Ramos (cell line): ENCODE results near the gene SLC22A4.

Experiments
- in situ Hi-C: fragments of 300-500 bp; cut with MboI; formaldehyde crosslinking; loops from one replicate; pipeline ENCODE4 v1.14.3; 2022; ENCODE audit warnings: low sequenced_read_pairs; ENCODE audit not compliant: unreplicated experiment

The SLC22A4 gene

DNA sequence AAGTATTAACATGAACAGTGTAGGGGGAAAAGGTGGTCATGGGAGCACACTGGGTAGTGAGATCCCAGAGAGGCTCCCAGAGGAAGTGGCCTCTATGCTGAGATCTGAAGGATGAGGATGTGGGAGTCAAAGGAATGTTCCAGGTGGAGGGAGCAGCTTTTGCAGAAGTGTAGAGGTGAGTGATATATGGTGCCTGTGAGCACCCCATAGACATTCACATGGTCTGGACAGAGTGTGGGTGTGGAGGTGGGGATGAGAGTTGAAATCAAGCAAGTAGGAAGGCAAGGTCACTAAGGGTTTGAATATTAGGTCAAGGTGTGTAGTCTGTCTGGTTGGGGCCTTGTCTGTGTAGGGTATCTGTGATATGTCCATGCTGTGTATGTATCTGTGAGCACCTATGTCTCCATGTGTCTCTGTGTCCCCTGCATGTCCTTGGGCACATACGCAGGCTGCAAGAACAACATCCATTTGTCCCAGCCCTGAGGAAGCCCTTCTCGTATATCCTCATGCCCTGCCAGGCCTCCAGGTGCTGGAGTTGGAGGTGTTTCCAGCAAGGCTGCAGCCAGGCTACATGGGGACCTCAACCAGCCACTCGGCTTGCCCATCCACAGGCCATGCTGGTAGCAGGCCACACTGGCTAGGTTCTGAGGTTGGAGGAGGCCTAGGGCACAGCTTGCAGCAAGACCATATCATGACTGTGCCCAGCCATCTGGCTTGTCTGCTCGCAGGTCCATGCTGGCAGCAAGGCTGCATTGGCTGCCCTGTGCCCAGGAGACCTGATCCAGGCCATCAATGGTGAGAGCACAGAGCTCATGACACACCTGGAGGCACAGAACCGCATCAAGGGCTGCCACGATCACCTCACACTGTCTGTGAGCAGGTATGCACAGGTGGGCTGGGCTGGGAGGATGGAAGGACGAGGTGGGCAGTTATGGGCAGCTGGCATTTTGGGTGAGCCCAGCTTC, 32.0 kb upstream of the SLC22A4 start:
- in situ Hi-C loops: loop anchor here (25.0 kb wide), 1 partner anchor 250 kb away; no protein-coding TSS in a partner anchor

DNA sequence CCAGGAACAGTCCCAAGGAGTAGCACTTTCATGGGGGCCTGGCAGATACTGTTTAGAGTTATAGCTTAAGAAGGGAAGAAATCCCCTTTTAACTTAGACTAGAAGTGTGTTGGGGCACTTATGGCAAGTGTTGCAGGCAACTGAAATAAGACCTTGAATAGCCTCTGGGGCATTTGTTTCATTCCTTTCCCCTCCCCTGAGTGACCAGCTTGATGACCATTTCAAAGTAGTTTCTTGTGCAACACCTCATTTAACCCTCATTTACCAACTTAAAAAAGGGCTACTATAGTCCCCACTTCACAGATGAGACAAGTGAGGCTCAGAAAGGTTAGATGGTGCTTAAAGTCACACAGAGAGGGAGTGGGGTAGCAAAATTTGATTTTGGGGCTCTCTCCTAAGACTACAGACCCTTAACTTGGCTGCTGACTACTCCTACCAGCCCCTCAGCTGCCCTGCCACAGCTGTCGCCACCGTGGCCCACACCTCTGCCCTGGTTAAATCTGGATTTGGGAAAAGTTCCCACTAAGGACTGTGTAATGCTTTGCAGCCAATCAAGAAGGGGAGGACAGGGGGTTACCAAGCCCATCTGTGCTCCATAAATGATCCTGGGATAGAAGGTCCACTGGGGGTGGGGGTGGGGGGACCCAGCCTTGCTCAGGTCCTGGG, 31.2 kb upstream of the SLC22A4 start:
- in situ Hi-C loops: loop anchor here (25.0 kb wide), 1 partner anchor 249 kb away; no protein-coding TSS in a partner anchor

DNA sequence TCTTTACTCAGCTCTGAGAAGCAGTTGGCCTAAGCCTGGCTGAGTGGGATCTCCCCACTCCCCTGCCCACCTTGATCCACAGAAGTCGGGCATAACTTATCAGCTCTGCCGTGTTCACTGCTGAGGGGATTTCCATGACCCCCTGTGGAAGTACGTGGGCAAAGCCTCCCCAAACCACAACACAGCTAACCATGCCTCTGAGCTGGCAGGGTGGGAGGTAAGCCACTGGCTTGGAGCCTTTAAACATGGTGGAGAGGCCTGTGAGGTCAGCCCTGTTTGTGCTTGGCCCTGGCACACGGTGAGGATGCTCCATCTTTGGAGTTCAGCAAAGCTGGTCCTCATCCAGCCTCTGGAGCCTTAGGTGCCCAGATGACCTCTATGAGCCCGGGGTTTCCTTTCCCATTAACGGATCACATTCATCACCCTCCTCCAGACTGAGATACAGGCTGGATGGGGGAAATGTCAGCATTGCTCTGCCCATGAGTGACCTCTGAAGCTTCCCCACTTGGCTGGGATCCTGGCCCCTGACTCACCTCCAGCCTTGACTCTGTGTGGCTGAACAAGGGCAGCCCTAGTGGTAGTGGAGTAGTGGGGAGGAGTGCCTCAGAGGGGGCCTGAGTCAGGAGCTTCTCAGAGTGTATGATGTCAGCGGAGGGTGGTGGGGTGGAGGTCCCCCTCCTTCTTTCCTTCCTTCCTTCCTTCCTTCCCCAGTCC, 30.5 kb upstream of the SLC22A4 start:
- in situ Hi-C loops: loop anchor here (25.0 kb wide), 1 partner anchor 249 kb away; no protein-coding TSS in a partner anchor

DNA sequence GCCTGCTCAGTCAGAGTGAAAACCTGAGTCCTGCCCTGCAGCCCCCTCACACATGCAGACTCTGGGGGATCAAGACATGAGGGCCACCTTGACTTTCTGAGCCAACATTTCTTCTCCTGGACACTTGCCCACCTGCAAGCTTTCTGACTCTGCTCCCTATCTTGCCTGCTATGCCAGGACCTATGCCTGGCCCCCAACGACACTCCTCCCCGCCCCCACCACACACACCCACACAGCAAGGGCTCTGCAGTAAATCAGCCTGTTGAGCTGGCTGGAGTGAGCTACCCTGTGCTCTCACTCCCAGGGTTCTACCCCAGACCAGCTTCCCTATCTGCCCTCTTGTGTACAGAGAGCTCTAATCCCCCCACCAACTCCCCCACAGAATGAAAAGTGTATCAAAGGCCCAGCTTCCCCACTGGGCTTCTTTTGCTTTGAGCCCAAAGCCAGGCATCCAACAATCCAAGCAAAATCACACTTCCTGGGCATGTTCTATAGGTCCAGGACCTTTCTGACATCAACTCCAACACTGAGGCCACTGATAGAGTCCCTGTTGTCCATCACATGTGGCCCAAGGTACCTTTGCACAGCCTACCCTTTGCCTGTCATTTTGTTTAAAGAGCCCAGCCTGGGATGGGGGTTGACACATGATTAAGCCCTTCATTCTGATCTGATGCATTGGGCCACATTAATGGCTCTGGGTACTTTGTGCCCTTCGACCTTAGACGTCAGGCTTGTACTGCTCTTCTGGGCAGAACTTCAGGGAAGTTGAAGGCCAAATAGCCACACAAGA, 29.5 kb upstream of the SLC22A4 start:
- in situ Hi-C loops: loop anchor here (25.0 kb wide), 1 partner anchor 248 kb away; no protein-coding TSS in a partner anchor

DNA sequence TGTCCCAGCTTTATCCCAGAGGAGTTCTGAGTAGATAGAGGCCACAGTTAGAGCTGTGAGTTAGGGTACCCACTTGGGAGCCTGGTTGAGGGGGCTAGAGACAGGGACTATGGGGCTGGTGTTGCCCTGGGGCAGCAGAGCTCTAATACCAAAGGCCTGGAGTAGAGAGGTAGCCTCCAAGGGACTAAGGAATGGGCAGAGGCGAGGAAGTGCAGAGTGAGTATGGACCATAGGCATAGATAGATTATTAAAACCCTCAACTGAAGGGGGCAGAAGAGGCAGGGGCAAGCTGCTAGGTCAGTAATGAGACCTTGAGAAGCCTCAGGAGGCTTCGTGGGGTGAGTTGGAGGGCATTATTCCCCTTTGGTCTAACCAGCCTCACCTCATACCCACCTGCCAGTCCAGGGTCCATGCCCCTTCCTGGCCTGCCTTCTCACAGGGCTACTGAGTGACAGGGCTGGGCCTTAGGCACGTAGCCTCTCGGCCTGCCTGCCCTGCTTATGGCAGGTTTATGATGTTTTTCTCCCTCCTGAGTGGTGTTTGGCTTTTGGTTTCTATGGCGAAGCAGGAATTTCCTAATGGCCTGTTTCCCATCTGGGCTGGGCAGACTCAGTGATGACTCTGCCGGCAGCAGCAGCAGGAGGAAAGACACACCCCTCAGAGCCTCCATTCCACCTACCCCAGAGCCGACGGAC, 28.7 kb upstream of the SLC22A4 start:
- in situ Hi-C loops: loop anchor here (25.0 kb wide), 1 partner anchor 247 kb away; no protein-coding TSS in a partner anchor

DNA sequence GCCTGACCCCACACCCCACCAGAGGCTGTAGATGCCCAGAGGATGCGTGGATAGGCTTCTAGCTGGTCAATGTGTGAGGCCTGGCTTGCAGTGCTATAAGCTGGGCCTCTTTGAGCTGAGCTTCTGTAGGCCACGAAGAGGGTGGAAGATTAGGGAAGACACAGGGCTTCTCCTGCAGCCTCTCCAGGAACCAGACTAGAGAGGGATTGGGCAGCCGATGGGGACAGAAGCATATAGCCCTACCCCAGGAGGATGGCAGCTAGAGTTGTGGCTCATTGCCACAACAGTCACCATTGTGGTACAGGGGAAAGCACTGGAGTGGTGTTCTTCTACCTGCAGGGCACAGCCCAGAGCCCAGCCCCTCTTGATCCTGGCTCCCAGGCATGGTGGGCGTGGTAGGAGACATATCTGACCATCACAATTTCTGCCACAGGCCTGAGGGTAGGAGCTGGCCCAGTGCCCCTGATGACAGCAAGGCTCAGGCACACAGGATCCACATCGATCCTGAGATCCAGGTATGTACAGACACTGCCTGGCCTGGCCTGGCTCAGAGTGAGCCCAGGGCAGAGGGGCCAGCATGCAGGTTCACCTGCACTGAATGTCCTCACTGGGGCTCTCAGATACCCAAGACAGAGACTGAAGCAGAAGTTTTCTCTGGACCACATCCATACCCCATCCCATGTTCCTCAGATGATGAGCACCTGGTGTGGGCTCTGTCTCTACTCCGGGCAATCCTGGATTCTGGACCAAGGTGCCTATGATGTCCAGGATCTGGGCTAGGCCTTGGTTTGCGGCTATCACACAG, 28.0 kb upstream of the SLC22A4 start:
- in situ Hi-C loops: loop anchor here (25.0 kb wide), 1 partner anchor 246 kb away; no protein-coding TSS in a partner anchor

DNA sequence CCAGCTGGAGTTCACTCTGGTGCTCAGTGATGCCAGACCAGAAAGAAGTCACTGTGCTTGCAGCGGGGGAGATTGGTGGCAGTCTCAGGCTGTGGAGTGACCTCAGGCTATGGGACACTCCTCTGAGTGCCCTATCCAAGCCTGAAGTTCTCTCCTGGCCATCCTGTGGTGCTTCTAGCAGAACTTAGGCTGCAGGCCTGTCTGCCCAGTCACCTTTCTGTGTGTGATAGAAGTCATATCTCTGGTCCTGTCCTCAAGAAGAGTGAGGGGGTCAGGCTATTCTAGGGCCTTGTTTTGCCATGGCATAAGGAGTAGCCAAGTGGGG, 27.4 kb upstream of the SLC22A4 start:
- in situ Hi-C loops: loop anchor here (25.0 kb wide), 1 partner anchor 246 kb away; no protein-coding TSS in a partner anchor

DNA sequence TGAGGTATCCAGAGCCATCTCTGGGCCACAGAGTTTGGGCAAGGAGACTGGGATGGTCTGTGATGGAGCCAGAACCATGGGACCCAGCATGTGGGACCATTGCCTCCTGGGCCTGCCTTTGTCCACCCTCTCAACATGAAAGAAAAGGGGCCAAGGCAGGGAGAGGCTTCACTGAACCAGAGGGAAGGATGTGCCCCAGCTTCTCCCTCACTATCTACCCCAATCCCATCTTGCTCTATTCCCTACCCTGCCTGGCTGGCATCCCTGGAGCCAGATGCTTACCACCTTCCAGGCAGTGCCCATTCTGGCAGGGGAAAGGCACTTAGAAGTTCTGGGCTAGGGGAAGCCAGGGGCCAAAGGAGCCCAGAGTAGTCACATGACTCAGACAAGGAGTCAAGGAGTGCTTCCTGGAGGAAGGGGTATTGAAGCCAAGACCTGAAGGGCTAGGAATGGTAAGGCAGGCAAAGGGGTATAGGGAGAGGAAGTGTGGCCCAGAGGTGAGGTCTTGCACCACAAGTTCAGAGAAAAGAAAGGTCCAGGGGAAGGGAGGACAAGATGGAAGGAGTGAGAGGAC, 26.9 kb upstream of the SLC22A4 start:
- in situ Hi-C loops: loop anchor here (25.0 kb wide), 1 partner anchor 245 kb away; no protein-coding TSS in a partner anchor

DNA sequence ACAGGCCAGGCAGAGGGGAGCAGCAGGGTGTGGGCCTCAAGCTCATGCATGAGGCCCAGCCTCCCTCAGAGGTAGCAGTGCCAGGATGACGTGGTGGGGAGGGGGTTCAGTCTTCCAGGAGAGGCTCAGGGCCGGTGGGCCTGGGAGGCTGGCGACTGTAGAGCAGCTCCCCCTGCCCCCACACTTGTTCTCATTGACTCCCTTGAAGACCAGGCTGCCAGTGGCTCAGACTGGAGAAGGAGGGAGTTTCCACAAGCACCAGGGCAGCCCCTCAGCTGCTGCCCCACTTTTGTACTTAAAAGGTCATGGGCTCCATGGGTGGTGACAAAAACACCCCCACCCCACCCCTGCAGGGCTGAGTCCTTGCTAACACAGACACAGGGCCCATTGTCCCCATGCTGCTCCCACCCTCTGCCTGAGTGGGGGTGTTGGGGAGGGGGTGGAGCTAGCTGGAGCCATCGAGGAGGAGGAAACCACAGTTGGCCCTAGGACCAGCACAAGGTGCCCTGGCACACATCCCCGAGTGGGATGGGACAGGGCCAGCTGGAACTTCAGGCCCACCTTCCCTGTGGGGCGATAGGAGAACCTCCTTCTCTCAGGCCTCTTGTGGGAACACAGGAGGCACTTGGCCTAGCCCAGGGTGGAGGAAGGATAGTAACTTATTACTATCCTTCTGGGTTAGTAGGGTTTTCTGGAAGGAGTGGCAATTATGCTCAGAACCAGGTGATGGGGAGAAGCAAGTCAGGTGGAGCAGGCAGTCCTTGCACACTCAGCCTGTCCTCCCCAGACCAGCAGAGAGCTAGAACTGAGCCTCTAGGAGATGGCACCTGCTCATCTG, 26.0 kb upstream of the SLC22A4 start:
- in situ Hi-C loops: loop anchor here (25.0 kb wide), 1 partner anchor 244 kb away; no protein-coding TSS in a partner anchor

DNA sequence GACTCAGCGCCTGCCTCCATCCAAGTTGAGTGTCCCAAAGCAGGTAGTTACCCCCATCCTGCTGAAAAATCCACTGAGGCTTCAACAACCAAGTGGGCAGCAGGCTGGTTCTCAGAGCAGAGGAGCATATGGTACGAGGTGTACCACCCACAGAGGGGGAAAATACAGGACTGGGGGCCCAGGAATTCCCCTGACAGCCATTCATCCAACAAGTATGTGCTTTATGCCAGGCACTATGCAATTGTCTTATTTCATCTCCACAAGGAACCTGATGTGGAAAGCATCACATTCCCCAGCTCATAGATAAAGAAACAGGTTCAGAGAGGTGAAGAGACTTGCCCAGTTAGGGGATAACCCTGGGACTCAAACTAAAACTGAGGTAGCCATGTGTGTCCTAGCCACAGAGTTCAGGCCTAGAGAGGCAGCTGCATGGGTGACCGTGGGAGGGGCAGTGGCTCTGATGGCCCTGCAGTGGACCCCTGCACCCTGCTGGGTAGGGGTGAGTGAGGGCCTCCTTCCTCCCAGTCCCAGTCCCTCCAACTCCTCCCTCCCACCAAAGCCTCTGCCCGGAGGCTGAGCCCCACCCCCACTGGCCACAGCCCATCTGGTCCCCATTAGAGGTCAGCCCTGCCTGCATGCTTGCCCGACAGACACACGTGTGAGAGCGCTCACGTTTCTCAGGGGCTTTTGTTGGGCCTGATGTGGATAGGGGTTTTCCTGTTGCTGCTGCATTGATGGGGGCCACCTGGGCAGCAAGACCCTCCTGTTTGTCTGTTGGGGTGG, 25.2 kb upstream of the SLC22A4 start:
- in situ Hi-C loops: loop anchor here (25.0 kb wide), 1 partner anchor 243 kb away; no protein-coding TSS in a partner anchor

DNA sequence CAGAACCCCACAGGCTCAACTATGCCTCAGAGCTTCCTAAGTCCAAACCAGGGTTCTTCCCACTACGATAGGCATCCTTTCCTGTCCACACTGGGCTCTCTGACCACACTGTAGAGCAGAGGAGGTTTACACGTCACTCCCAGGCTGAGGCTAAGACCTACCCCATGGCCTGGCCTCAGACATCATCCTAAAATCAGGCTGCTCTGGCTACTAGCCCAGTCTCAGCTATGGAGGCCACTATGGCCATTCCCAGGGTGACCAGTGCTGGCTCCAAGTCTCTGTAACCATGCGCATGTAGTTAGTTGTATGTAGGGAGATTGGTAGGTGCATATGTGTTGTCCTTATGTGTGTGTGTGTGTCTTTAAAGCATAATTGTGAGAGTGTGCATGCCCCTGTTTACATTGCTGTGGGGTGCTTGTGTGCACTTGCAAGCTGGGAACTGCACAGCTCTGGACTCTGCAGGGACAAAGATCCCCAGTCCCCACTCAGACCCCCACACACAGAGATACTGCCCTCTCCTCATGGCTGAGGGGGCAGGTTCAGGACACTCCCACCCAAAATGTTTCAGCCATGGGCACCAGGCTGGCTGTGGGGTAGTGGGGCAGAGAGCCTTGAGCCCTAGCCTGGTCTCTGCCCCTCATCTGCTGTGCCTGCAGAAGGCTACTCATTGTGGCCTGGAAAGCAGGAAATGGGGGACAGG, 24.4 kb upstream of the SLC22A4 start:
- in situ Hi-C loops: loop anchor here (25.0 kb wide), 1 partner anchor 243 kb away; no protein-coding TSS in a partner anchor

DNA sequence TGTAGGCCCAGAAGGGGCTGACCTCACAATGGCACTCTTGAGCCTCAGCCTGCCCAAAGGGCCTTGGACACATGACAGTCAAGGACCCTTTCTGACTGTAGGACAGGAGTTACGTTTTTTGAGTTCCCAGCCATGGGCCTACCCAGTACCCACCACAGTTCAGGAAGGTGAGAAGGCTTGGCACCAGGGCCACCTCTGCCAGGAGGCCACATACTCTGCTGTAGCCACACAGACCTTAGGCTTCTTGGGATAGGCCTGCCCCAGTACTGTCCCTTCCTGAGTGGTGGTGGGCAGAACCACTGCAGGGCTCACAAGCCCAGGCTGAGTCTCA, 23.9 kb upstream of the SLC22A4 start:
- in situ Hi-C loops: loop anchor here (25.0 kb wide), 1 partner anchor 242 kb away; no protein-coding TSS in a partner anchor

DNA sequence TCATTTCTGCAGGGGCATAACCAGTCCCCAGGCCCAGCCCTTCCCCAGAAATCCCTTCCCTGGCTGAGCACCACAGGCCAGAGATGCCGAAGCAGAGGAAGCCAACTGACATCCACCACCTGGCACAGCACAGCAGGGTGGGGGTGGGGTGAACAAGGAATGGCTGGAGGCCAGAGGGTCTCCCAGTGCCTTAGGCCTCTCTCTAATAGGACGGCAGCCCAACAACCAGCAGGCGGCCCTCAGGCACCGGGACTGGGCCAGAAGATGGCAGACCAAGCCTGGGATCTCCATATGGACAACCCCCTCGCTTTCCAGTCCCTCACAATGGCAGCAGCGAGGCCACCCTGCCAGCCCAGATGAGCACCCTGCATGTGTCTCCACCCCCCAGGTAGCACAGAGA, 23.5 kb upstream of the SLC22A4 start:
- in situ Hi-C loops: loop anchor here (25.0 kb wide), 1 partner anchor 242 kb away; no protein-coding TSS in a partner anchor

DNA sequence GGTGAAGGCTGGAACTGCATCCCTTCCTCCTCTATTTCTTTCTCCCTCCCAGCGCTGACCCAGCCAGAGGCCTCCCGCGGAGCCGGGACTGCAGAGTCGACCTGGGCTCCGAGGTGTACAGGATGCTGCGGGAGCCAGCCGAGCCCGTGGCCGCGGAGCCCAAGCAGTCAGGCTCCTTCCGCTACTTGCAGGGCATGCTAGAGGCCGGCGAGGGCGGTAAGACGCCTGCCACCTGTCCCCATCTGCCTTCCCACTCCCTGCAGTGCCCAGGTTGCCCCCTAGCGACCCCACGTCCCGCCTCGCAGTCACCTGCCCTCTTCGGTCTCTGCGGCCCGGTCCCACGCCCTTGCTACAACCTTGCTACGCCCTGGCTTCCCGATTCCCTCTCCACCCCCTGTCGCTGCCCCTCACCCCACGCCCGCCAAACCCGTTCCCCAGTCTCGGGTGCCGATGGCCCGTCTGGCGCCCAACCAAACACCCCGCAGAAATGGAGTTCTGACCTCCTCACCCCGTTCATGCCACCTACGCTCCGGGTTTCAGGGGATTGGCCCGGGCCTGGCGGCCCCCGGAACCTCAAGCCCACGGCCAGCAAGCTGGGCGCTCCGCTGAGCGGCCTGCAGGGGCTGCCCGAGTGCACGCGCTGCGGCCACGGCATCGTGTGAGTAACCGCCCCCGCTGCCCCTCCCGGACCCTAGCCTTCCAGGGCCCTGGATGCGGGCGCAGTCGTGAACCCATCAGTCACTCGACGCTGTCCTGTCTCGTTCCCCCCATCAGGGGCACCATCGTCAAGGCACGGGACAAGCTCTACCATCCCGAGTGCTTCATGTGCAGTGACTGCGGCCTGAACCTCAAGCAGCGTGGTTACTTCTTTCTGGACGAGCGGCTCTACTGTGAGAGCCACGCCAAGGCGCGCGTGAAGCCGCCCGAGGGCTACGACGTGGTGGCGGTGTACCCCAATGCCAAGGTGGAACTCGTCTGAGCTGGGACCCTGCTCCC, 22.6 kb upstream of the SLC22A4 start:
- in situ Hi-C loops: loop anchor here (25.0 kb wide), 1 partner anchor 241 kb away; no protein-coding TSS in a partner anchor
